Neural crest cell (in vitro differentiated cells): ENCODE measurements around the gene KRT14. TPM values are rescaled to one million over a fixed set of nuclear protein-coding genes. Genes with fewer than 3 reads are reported as not detected.
A peak's percentile ranks its signal among the peaks of the same experiment; 100 is the strongest.

ENCODE experiments used
- DNase-seq: peaks from one replicate; pipeline ENCODE4 v3.0.0; 2021; ENCODE audit warnings: low read depth, mixed read lengths, low spot score
- H3K27ac Mint-ChIP-seq: one replicate; pipeline ENCODE4 v1.8.0; 2021; ENCODE audit warnings: mild to moderate bottlenecking, mixed read lengths; ENCODE audit not compliant: unreplicated experiment
- H3K27me3 Mint-ChIP-seq: 2 replicates; pipeline ENCODE4 v1.8.0; 2021; ENCODE audit warnings: low read depth, mild to moderate bottlenecking, mixed read lengths
- H3K36me3 Mint-ChIP-seq: 2 replicates; pipeline ENCODE4 v1.8.0; 2021; ENCODE audit warnings: low read depth, mild to moderate bottlenecking, mixed read lengths
- H3K4me1 Mint-ChIP-seq: 2 replicates; pipeline ENCODE4 v1.8.0; 2021; ENCODE audit warnings: mixed read lengths
- H3K4me3 Mint-ChIP-seq: one replicate; pipeline ENCODE4 v1.8.0; 2021; ENCODE audit warnings: mild to moderate bottlenecking, mixed read lengths
- H3K9me3 Mint-ChIP-seq: 2 replicates; pipeline ENCODE4 v1.8.0; 2021; ENCODE audit warnings: mixed read lengths
- total RNA-seq: library from RNA; stranded (reverse); gene quantifications from 2 replicates; pipeline ENCODE4 v1.2.1, GENCODE V29; 2021
- TF ChIP-seq, protein P1 (sequence below): fragments of 200-600 bp; sonication (generic); conservative IDR thresholded peaks from 2 replicates; pipeline ENCODE4 v1.5.0; 2021; ENCODE audit warnings: antibody characterized with exemption, mild to moderate bottlenecking

KRT14 gene
- total RNA-seq, 1 donor from 2014 or later, result not detected

DNA sequence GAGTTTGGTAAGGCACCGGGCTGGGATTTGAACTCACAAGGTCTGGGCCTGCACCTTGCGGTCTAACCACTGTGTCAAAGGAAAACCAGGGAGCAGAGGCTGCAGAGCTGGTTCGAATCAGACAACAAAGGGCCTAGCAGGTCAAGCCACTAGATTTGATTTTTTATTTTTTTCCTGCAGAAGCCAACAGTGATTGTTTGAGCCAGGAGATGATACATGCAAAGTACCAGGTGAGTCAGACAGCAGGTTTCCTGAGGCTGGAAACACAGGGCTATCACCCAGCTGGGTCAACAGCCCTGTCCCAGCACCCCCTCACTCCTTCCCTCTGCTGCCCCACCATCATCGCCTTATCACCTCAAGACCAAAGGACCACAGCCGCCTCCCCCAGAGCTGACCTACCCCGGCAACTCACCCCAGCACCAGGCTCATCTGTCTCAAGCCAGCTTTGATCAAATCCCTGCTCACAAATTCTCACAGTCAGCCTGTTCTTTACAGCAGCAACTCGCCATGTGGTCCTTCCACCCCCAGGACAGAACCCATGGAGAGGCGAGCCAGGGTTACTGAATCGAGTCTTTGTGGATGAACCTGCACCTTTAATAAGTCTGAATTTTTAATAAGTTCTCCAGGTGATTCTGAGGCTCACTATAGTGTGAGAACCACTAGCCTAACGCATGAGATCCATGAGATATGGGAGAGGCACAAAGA, 45.6 kb downstream of the KRT14 start:
- no peaks in the 10 kb centered on the region for H3K27me3 Mint-ChIP-seq
- no peaks in the 10 kb centered on the region for H3K9me3 Mint-ChIP-seq
- H3K36me3 Mint-ChIP-seq, result no peaks in the 10 kb centered on the region
- no peak for DNase-seq
- H3K4me1 Mint-ChIP-seq, result peaks cover 7% of the 10 kb centered on the region
- TF ChIP-seq, protein P1, sequence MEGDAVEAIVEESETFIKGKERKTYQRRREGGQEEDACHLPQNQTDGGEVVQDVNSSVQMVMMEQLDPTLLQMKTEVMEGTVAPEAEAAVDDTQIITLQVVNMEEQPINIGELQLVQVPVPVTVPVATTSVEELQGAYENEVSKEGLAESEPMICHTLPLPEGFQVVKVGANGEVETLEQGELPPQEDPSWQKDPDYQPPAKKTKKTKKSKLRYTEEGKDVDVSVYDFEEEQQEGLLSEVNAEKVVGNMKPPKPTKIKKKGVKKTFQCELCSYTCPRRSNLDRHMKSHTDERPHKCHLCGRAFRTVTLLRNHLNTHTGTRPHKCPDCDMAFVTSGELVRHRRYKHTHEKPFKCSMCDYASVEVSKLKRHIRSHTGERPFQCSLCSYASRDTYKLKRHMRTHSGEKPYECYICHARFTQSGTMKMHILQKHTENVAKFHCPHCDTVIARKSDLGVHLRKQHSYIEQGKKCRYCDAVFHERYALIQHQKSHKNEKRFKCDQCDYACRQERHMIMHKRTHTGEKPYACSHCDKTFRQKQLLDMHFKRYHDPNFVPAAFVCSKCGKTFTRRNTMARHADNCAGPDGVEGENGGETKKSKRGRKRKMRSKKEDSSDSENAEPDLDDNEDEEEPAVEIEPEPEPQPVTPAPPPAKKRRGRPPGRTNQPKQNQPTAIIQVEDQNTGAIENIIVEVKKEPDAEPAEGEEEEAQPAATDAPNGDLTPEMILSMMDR, result no peak
- H3K4me3 Mint-ChIP-seq, result no peak overlapping the region
- H3K27ac Mint-ChIP-seq, result no peak overlapping the region

DNA sequence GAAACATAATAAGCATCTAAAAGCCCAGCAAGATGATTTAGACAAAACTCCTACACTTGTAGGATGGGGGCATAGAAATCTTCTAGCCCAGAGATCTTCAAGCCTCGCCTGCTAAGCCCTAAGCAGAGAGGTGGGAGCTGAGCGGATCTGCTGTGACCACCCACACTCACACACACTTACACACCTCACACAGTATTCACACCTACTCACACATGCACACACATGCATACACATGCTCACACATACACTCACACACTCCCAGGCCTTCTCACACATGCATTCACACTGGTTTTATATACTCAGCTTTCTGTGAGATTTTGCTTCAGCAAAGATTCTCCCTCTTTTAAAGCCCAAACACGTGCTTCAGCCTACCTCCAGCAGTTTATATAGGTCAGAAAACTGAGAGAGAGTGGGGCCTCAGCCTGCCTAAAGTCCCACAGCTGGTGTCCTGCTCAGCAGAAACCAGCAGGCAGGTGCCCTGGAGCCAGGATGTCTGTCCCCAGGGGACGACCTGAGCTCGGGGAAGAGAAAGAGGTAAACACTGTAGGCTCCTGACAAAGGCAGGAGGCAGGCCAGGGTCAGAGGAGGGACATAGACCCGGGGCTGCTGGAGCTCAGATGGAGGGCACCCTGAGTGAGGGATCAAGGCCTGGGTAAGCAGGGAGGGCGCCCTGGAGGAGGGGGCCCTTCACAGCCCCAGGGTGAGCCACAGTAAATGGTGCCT, 46.6 kb downstream of the KRT14 start:
- TF ChIP-seq, protein P1, result no peak
- Mint-ChIP-seq H3K27ac (peak overlapping the region; percentile 1), H3K27me3 (peaks cover under 1% of the 10 kb centered on the region), H3K4me1 (peaks cover 7% of the 10 kb centered on the region), H3K36me3 (no peaks in the 10 kb centered on the region), H3K4me3 (no peak overlapping the region), H3K9me3 (no peaks in the 10 kb centered on the region)
- DNase-seq, result no peak

DNA sequence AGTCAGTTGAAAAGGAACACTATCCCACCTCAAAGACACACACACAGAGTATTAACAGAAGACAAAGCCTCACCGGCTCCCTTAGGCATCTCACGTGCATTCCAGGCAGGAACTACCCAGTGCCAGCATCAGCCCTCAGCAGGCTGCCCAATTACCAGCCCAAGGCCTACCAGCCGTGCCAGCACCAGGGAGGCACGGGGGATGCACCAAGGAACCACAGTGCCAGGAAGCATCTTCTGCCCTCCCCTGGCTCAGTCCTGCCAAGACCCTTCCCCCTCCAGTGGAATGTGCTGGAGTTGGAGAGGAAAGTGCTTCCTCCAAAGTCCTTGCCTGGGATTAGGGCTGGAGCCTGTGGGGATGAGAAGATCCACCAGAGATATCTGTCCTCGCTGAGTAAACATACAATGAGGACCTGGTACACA, 47.6 kb downstream of the KRT14 start:
- Mint-ChIP-seq H3K27ac (no peak overlapping the region), H3K9me3 (no peaks in the 10 kb centered on the region), H3K4me1 (no peaks in the 10 kb centered on the region), H3K36me3 (no peaks in the 10 kb centered on the region), H3K27me3 (peaks cover 6% of the 10 kb centered on the region), H3K4me3 (no peak overlapping the region)
- no peak for DNase-seq
- TF ChIP-seq, protein P1, result no peak

DNA sequence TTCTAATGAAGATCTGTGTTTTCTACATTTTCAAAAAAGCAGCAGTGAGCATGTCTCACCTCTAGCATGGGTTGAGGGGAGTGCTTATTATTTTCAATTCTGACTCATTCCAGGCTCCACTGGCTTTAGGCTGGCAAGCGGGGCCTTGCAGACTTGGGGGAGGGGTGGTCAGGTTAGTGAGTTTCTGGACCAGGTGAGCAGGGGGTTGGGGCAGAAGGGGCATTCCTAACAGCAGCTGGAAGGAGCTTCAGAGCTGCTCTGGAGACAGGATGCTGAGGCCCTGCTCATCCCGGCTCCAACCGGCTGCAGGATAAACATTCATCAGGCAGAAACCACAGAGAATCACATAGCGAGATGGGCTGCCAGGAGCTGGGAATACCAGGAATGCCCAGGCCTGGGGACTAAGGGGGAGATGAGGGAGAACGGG, 48.1 kb downstream of the KRT14 start:
- no peak for DNase-seq
- TF ChIP-seq, protein P1, result no peak
- H3K4me1 Mint-ChIP-seq, result no peaks in the 10 kb centered on the region
- no peak overlapping the region for H3K4me3 Mint-ChIP-seq
- H3K36me3 Mint-ChIP-seq, result no peaks in the 10 kb centered on the region
- no peak overlapping the region for H3K27ac Mint-ChIP-seq
- H3K9me3 Mint-ChIP-seq, result no peaks in the 10 kb centered on the region
- peaks cover 6% of the 10 kb centered on the region for H3K27me3 Mint-ChIP-seq

DNA sequence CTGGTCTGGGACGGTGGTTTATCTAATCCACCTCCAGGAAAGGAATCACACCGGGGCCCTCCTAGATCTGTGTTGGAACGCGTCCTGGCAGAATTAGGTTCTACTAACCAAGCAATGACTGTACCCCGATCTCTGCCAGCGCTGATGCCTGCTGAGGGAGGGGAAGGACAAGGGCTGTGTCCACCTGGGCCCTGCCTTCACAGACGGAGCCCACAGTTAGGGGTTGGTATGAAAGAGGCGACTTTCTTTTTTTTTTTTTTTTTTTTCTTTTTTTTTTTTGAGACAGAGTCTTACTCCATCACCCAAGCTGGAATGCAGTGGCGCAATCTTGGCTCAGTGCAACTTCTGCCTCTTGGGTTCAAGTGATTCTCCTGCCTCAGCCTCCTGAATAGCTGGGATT, 48.7 kb downstream of the KRT14 start:
- DNase-seq, result no peak
- Mint-ChIP-seq H3K36me3 (no peaks in the 10 kb centered on the region), H3K27me3 (peaks cover 9% of the 10 kb centered on the region), H3K27ac (no peak overlapping the region), H3K4me1 (no peaks in the 10 kb centered on the region), H3K9me3 (no peaks in the 10 kb centered on the region), H3K4me3 (no peak overlapping the region)
- TF ChIP-seq, protein P1, result no peak
